Endothelial cell of hepatic sinusoid (primary cell): ENCODE measurements around the gene TPD52L1.

ENCODE experiments used
- in situ Hi-C: cut with HindIII; loops from 2 replicates; pipeline ENCODE4 v1.10.0; 2017; ENCODE audit warnings: low sequenced_read_pairs

TPD52L1 gene

GRCh38 chr6:125299257-125299656 lies 145.7 kb downstream of the TPD52L1 start:
- in situ Hi-C loops, result no loop called here

GRCh38 chr6:125300992-125301434 lies 147.4 kb downstream of the TPD52L1 start:
- in situ Hi-C loops, result no loop called here

GRCh38 chr6:125301435-125302391 lies 148.1 kb downstream of the TPD52L1 start, which contains the start of gene HDDC2:
Gene HDDC2, minus strand, starts transcription at chr6:125301967. Its CDS starts 35 bp downstream, at chr6:125301932.
- in situ Hi-C loops, result no loop called here

DNA sequence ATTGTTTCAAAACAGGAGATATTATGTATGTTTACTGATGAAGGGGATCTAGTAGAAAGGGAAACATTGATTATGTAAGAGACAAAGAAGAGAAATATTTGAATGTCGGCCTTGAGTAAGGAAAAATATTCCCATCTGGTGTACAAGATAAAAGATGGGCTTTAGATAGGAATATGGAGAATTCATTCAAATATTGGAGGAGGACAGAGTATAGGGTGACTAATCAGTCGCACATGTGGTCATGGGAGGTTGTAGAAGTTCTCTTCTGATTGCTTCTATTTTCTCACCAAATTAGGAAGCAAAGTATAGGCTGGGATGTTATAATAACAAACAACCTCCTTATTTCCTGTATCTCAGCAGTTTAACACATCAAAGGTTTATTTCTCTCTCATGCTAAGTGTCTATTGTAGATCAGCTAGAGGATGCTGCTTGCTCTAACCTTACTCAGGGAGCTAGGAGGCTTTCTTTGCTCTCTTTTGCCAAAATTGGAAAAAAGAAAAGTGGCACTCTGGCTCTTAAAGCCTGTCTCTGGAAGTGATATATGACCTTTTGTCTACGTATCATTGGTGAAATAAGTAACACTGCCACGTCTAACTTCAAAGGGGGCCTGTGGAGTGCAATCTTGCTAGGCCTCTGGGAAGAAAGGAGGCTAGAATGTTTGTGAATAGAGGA lies 149.4 kb downstream of the TPD52L1 start:
- in situ Hi-C loops, result no loop called here

DNA sequence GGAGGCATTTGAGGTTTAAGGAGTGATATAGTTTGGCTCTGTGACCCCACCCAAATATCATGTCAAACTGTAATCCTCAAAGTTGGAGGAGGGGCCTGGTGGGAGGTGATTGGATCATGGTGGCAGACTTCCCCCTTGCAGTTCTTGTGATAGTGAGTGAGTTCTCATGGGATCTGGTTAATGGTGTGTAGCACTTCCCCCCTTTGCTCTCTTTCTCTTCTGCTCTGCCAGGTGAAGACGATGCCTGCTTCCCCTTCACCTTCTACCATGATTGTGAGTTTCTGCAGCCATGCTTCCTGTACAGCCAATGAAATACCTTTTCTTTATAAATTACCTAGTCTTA lies 149.9 kb downstream of the TPD52L1 start:
- in situ Hi-C loops, result no loop called here

- in situ Hi-C loops, result no loop called here
Measured at GRCh38 chr6:125304970-125305660, 151.5 kb downstream of the TPD52L1 start.

DNA sequence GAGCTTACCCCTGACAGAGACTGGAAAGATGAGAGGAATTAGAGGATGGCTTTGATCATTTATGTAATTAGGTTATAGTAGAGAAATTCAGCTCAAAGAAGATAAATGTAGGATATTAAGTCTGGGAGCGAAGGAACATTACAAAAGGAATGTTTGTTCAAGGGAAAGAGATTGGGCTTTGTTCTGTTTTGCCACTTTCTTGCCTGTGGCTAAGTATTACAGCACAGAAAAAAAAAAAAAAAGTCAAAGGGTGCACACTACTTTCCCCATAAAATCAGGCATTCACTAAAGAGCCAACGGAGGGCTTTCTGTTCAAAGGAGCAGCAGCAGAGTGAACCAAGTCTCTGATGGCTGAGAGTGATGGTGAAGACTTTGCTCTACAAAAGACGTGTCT lies 153.2 kb downstream of the TPD52L1 start:
- in situ Hi-C loops, result no loop called here

- in situ Hi-C loops, result no loop called here
Measured at GRCh38 chr6:125307150-125307838, 153.7 kb downstream of the TPD52L1 start.

DNA sequence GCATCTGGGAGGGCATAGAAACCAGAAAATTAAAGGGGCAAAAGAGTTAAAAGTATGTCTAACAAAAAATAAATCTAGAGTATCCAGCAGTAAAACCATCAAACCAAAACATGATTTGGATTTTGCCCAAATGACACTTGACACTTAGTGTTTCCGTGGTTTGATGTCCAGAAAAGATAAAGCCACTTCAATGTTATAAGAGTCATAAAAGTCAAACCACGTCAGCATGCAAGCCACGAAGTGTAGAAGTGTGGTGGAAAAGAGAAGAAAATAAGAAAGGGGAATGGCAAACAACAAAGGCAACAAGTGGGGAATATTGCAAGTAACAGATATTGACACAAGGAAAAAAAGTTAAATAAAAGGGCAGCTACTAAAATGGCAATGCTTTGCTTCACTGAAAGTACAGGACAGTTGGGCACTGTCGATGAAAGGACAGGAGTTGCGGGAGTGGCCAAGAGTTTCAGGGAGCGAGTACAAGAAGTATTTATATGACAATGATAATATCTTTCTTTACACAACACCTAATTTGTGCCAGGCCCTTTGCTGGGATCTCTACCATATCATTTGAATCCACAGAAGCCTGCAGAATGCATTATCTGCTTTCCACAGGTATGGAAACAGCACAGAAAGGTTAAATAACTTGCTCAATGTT lies 154.5 kb downstream of the TPD52L1 start:
- in situ Hi-C loops, result no loop called here

DNA sequence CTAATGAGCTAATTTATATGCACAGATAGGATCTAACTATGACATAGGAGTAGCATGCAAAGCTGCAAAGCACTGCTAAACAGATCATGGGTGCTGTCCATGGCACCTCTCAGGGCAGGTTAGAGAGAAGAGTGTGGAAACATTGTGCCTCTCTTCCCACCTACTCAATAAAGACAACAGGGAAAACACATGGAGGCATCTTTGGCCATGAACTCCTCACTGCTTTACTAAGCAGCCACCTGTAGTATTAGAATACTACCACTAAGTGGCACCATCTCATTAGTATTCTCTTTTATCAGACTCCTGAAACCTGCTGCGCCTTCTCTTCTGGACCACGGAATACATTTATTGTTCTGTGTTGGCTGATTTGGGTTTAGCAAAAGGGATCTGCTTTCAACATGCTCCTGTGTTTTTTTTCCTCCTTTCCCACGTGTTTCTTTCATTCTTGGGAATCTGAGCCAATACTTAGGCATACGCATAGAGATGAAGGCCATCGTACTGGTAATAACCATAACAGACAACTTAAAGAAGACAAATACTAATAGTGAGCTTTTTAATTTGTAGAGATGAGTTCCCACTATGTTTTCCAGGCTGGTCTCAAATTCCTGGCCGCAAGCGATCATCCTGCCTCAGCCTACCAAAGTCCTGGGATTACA lies 157.5 kb downstream of the TPD52L1 start:
- in situ Hi-C loops, result loop anchor here (5.0 kb wide), 1 partner anchor 441 kb away; no protein-coding TSS in a partner anchor

DNA sequence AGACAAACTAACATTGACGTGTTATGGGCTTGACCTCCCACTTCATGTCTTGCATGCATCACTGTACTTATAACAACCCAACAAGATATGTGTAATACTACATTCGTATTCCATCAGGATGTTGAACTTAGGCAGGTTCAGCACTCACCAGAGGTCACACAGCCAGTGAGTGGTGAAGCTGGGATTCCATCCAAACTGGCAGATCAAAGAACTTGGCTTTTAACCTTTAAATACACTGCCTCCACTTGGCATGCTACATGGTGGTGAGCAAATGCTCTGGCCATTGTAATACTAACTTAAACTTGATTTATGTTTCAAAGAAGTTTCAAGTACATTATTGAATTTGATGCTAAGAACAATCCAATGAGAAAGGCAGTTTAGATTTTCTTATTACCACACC lies 158.9 kb downstream of the TPD52L1 start:
- in situ Hi-C loops, result loop anchor here (5.0 kb wide), 1 partner anchor 440 kb away; no protein-coding TSS in a partner anchor

GRCh38 chr6:125312950-125313349 lies 159.4 kb downstream of the TPD52L1 start:
- in situ Hi-C loops, result loop anchor here (5.0 kb wide), 1 partner anchor 439 kb away; no protein-coding TSS in a partner anchor
